ENCODE data around the gene TEX44. TPM values are rescaled to one million over a fixed set of nuclear protein-coding genes. Genes with fewer than 3 reads are reported as not detected.

Gene TEX44
- total and polyA plus RNA-seq, 2 donors (not counting 1 experiment from before 2014, with no cell fraction given) = not detected

- no peak overlapping the region for H3K9ac ChIP-seq (ENCODE audit: low read length)
- peak overlapping the region; percentile 32 for H3K27ac Mint-ChIP-seq
- no peak overlapping the region for H3K4me3 ChIP-seq (ENCODE audit: control extremely low read depth in 1 of 5, extremely low read depth in 1 of 5, insufficient read depth in 1 of 5, low read depth in 2 of 5, low read length in 4 of 5)
- no peak overlapping the region for H3K4me3 Mint-ChIP-seq
- H3K9me3 ChIP-seq (ENCODE audit: control extremely low read depth in 1 of 3, control insufficient read depth in 2 of 3, insufficient read depth in 1 of 3, low read length in 2 of 3) = peaks cover 1 to 15% (median 9%) of the 10 kb centered on the region in 3 donors
- DNase-seq (no peak), ATAC-seq (ENCODE audit: low read depth) (no peak)
- ChIA-PET CTCF (no interaction called here), POLR2A (interaction anchor here (0.6 kb wide), 1 partner anchor 18 kb away, joined by 5 read pairs; no protein-coding TSS in a partner anchor)
- peaks cover 3% of the 10 kb centered on the region for H3K9me3 Mint-ChIP-seq (ENCODE audit: insufficient read depth)
- H3K27me3 ChIP-seq (replicated peaks in 1 of 4; ENCODE audit: control extremely low read depth in 1 of 4, control insufficient read depth in 3 of 4, insufficient read depth in 4 of 4, low read length in 3 of 4) = no peaks in the 10 kb centered on the region
- H3K79me2 ChIP-seq (ENCODE audit: control insufficient read depth, insufficient read depth, low read length) = no peaks in the 10 kb centered on the region
- H3K27me3 Mint-ChIP-seq = no peaks in the 10 kb centered on the region
- TF ChIP-seq EZH2 (IDR thresholded peaks at IDR 0.05; ENCODE audit: borderline replicate concordance, insufficient read depth, low read depth, low read length, poor library complexity, severe bottlenecking) (no peak), CTCF (IDR thresholded peaks at IDR 0.05) (no peak)
- H3K4me1 Mint-ChIP-seq = peaks cover 43% of the 10 kb centered on the region
- H3K4me2 ChIP-seq (replicated peaks; ENCODE audit: low read depth, low read length, poor library complexity, severe bottlenecking) = no peak overlapping the region
- intact Hi-C loops (cut with micrococcal nuclease) = loop anchor here (10.0 kb wide), 1 partner anchor 445 kb away; no protein-coding TSS in a partner anchor
- 83% methylated on average over 8 of the region's 13 CpGs for WGBS (ENCODE audit: insufficient coverage)
- H3K36me3 ChIP-seq (replicated peaks in 1 of 2; ENCODE audit: control extremely low read depth in 1 of 2, control insufficient read depth in 1 of 2, extremely low read depth in 1 of 2, insufficient read depth in 2 of 2, low read length in 1 of 2) = no peaks in the 10 kb centered on the region
- no peak overlapping the region for H3K27ac ChIP-seq (ENCODE audit: low read length in 2 of 2)
- H2AFZ ChIP-seq (ENCODE audit: insufficient read depth, low read depth, low read length, poor library complexity, severe bottlenecking) = no peak overlapping the region
- no peaks in the 10 kb centered on the region for H4K20me1 ChIP-seq (ENCODE audit: control insufficient read depth, insufficient read depth, low read length, poor library complexity, severe bottlenecking)
- peaks cover 40 to 50% of the 10 kb centered on the region in 2 donors for H3K4me1 ChIP-seq (ENCODE audit: control insufficient read depth in 2 of 2, insufficient read depth in 2 of 2, low read length in 2 of 2)
These were observed 43.0 kb upstream of the TEX44 start for GRCh38 chr2:231549446-231550239.

GRCh38 chr2:231552752-231553151 is 39.9 kb upstream of the TEX44 start:
- TF ChIP-seq CTCF (IDR thresholded peaks at IDR 0.05) (no peak), EZH2 (IDR thresholded peaks at IDR 0.05; ENCODE audit: borderline replicate concordance, insufficient read depth, low read depth, low read length, poor library complexity, severe bottlenecking) (no peak)
- Histone ChIP-seq H3K4me1 (ENCODE audit: control insufficient read depth in 2 of 2, insufficient read depth in 2 of 2, low read length in 2 of 2) (peaks cover 36 to 45% of the 10 kb centered on the region in 2 donors), H3K27me3 (replicated peaks in 1 of 4; ENCODE audit: control extremely low read depth in 1 of 4, control insufficient read depth in 3 of 4, insufficient read depth in 4 of 4, low read length in 3 of 4) (no peaks in the 10 kb centered on the region), H3K27ac (ENCODE audit: low read length in 2 of 2) (no peak overlapping the region), H3K36me3 (replicated peaks in 1 of 2; ENCODE audit: control extremely low read depth in 1 of 2, control insufficient read depth in 1 of 2, extremely low read depth in 1 of 2, insufficient read depth in 2 of 2, low read length in 1 of 2) (no peaks in the 10 kb centered on the region), H3K4me2 (replicated peaks; ENCODE audit: low read depth, low read length, poor library complexity, severe bottlenecking) (no peak overlapping the region), H2AFZ (ENCODE audit: insufficient read depth, low read depth, low read length, poor library complexity, severe bottlenecking) (no peak overlapping the region), H4K20me1 (ENCODE audit: control insufficient read depth, insufficient read depth, low read length, poor library complexity, severe bottlenecking) (no peaks in the 10 kb centered on the region), H3K9ac (ENCODE audit: low read length) (no peak overlapping the region), H3K9me3 (ENCODE audit: control extremely low read depth in 1 of 3, control insufficient read depth in 2 of 3, insufficient read depth in 1 of 3, low read length in 2 of 3) (peaks cover 1 to 15% (median 9%) of the 10 kb centered on the region in 3 donors), H3K79me2 (ENCODE audit: control insufficient read depth, insufficient read depth, low read length) (no peaks in the 10 kb centered on the region), H3K4me3 (ENCODE audit: control extremely low read depth in 1 of 5, extremely low read depth in 1 of 5, insufficient read depth in 1 of 5, low read depth in 2 of 5, low read length in 4 of 5) (no peak overlapping the region)
- H3K4me1 Mint-ChIP-seq = peaks cover 35% of the 10 kb centered on the region
- intact Hi-C loops (cut with micrococcal nuclease) = loop anchor here (10.0 kb wide), 1 partner anchor 448 kb away; no protein-coding TSS in a partner anchor
- H3K9me3 Mint-ChIP-seq (ENCODE audit: insufficient read depth) = peaks cover 3% of the 10 kb centered on the region
- H3K4me3 Mint-ChIP-seq = no peak overlapping the region
- H3K27me3 Mint-ChIP-seq = no peaks in the 10 kb centered on the region
- POLR2A ChIA-PET = interaction anchor here (1.0 kb wide), 2 partner anchors 39 to 88 kb away, joined by 3 to 4 read pairs; partner anchors contain the start of gene NCL
- no peak for DNase-seq
- no peak overlapping the region for H3K27ac Mint-ChIP-seq
- CTCF ChIA-PET = interaction anchor here (0.7 to 7.9 kb wide), 12 partner anchors 9 to 407 kb away, joined by 3 to 76 read pairs (median 4); partner anchors contain the start of gene NMUR1
- no peak for ATAC-seq (ENCODE audit: low read depth)
